GM20000 (cell line): Measurements from ENCODE around the gene FER.
"Not testable (repeated sequence)": the region's sequence is repeated elsewhere in the genome, so short reads cannot be mapped to it uniquely, and the experiment has no call there.

Source experiments
- DNase-seq: peaks from one replicate; pipeline ENCODE4 v3.0.0; 2012; ENCODE audit warnings: low spot score
- CTCF ChIP-seq: IDR thresholded peaks from 2 replicates; pipeline ENCODE4 v1.5.1; 2012; ENCODE audit warnings: mild to moderate bottlenecking, control low read depth; ENCODE audit errors: extremely low read depth, missing control alignments

Gene FER

DNA sequence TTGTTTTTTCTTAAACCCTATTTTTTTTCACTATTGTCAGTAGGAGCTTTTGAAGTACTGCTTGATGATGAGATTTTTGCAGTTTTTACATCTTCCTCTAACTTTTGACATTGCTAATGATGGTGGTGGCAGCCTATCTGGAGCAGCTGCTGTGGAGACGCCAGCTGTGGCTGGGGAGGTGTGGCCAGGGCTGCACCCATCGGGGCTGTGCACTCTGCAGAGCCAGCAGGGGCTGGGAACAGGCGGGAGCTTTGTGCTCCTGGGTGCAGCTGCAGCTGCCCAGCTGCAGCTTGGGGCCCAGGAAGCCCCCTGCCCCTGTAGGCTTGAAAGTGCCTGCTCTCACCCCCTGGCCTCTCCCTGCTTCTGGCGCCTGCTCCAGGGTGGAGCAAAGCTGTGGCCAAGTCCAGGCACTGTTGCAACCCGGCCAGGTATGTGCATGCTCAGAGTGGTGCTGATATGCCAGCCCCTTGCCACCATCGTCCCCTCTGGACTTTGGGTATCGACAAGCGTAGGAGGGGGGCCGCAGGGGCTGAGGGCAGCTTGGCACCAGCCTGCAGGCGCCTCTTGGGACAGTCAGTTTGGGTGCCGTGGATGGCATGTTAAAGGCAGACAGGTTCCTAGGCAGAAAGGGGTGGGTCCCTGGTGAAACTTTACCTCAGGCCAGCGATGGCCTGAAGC, 39.2 kb downstream of the FER start:
- TF ChIP-seq CTCF: no peak
- DNase-seq: no peak

DNA sequence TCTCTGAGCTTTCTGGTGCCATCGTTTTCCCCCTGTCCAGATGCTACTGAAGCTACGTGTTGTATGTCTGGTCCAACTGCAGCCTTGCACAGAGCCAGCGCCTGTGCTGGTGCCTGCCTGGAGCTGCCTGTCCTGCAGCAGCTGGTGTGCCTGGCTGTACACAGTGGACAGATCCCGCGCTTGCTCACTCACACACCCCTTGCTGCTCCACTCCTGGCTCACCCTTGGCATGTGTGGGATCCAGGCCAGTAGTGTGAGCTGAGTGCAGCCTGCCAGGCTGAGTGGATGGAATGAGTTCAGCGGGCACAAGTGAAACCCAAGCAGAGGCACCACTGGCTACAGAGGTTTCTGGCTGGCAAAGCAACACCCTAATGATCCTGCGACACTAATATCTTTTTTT, 40.4 kb downstream of the FER start:
- TF ChIP-seq CTCF: no peak
- no peak for DNase-seq

DNA sequence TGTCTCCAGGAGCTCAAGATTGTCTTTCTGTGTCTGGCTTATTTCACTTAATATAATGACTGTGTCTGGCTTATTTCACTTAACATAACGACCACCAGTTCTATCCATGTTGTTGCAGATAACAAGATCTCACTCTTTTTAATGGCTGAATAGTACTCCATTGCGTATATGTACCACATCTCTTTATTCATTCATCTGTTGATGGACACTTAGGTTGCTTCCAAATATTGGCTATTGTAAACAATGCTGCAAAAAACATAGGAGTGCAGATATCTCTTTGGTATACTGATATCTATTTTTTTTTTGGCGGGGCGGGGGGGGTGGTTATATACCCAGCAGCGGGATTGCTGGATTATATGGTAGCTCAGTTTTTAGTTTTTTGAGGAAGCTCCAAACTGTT, 45.5 kb downstream of the FER start:
- no peak for DNase-seq
- TF ChIP-seq CTCF: no peak

DNA sequence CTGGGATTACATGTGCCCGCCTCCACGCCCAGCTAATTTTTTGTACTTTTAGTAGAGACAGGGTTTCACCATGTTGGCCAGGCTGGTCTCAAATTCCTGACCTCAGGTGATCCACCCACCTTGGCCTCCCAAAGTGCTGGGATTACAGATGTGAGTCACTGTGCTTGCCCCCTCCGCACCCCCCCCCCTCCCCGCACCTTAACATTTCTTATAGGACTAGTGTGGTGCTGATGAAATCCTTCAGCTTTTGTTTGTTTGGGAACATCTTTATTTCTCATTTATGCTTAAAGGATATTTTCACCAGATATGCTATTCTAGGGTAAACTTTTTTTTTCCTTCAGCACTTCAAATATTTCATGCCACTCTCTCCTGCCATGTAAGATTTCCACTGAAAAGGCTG, 46.7 kb downstream of the FER start:
- DNase-seq: not testable (repeated sequence)

- no peak for DNase-seq
Measured at GRCh38 chr5:108797396-108797795, 49.7 kb downstream of the FER start.

DNA sequence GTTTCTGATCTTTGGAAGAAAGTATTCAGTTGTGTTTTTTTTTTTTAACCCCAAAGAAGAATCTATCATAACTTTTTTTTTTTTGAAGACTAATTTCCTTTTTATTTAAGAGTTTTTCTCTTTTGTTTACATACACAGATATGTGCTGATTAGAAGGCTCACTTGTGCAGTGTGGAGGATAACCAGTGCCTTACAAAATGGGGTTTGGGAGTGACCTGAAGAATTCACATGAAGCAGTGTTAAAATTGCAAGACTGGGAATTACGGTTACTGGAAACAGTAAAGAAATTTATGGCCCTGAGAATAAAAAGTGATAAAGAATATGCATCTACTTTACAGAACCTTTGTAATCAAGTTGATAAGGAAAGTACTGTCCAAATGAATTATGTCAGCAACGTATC, 50.3 kb downstream of the FER start:
- no peak for DNase-seq
- no peak for TF ChIP-seq CTCF

More at GRCh38 chr5:108797396-108797795, 49.7 kb downstream of the FER start:
- no peak for TF ChIP-seq CTCF

DNA sequence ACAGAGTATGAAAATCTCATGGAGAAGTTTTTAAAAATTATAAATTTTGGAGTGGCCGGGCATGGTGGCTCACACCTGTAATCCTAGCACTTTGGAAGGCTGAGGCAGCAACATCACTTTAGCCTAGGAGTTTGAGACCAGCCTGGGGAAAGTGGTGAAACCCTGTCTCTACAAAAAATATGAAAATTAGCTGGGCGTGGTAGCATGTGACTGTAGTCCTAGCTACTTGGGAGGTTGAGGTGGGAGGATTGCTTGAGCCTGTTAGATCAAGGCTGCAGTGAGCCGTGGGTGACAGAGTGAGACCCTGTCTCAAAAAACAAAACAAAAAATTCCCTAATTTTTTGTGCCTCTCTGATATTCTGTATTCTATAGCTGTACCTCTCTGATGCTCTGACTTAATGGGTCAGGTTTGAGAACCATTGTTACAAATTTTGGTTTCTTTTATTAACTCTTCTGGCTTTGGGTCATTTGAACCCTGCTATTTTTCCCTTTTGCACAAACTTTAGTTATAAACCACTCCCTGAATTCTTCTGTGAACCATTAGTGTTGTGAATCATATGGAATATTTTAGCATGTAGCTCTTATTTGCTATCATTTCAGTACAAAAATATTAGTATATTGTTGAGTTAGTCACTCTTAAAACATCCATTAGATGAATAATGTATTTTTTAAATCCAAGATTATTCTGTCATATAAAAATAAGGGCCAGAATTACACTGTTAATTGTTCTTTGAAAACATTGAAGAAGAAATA, 51.0 kb downstream of the FER start:
- no peak for TF ChIP-seq CTCF
- DNase-seq: no peak

DNA sequence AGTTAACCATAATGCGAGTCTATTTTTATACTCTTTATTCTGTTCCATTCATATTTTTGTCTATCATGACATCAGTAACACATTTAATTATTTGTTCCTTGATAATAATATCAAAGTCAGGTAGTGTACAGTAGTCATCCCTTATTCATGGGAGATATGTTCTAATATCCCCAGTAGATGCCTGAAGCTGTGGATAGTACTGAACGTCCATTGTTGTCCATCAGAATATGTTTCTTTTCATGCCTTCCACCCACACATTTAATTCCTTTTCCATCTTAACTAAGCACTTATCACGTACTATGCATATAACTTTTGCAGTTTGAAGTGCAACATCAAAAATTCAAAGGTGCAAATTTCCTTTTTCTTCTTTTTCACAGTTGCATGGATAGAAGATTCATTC, 53.6 kb downstream of the FER start:
- TF ChIP-seq CTCF: no peak
- DNase-seq: no peak
